ENCODE data around the gene DDX59.

DDX59 gene

DNA sequence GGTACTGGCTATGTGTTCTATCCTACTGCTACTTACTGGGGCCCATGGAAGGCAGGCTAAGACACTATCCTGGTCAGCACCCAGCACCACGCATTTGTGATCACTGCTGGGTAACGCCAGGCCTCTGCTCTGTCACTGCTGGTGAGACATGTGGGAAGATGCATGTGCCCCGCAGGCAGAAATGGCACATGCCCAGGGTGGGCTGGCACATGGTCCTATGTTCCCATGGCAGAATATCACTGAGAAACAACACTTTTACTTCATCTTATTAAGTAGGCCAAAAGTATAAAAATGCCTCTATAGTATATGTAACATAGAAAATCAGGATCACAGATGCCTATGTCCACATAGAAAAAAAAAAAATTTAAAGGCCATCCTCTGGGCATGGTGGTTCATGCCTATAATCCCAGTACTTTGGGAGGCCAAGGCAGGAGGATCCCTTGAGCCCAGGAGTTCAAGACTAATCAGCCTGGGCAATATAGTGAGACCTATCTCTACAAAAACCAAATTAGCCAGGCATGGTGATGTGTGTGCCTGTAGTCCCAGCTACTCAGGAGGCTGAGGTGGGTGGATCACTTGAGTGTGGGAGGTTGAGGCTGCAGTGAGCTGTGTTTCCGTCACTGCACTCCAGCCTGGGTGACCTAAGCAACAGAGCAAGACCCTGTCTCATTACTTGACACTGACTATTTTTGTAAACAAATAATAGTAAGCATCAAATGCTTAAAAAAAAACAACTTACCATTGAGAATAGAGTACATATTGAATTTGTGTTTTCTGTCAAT lies 11.5 kb downstream of the DDX59 start:
- ATAC-seq: no peak
- no peak for TF ChIP-seq OSR1 (CRISPR knock-in tag; IDR thresholded peaks at IDR 0.05)
- TF ChIP-seq, protein P1, sequence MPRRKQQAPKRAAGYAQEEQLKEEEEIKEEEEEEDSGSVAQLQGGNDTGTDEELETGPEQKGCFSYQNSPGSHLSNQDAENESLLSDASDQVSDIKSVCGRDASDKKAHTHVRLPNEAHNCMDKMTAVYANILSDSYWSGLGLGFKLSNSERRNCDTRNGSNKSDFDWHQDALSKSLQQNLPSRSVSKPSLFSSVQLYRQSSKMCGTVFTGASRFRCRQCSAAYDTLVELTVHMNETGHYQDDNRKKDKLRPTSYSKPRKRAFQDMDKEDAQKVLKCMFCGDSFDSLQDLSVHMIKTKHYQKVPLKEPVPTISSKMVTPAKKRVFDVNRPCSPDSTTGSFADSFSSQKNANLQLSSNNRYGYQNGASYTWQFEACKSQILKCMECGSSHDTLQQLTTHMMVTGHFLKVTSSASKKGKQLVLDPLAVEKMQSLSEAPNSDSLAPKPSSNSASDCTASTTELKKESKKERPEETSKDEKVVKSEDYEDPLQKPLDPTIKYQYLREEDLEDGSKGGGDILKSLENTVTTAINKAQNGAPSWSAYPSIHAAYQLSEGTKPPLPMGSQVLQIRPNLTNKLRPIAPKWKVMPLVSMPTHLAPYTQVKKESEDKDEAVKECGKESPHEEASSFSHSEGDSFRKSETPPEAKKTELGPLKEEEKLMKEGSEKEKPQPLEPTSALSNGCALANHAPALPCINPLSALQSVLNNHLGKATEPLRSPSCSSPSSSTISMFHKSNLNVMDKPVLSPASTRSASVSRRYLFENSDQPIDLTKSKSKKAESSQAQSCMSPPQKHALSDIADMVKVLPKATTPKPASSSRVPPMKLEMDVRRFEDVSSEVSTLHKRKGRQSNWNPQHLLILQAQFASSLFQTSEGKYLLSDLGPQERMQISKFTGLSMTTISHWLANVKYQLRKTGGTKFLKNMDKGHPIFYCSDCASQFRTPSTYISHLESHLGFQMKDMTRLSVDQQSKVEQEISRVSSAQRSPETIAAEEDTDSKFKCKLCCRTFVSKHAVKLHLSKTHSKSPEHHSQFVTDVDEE (CRISPR knock-in tag; IDR thresholded peaks at IDR 0.05): no peak
- TF ChIP-seq TCF4 (CRISPR knock-in tag; IDR thresholded peaks at IDR 0.05; ENCODE audit: borderline replicate concordance): no peak
- no peak for TF ChIP-seq ZNF8 (CRISPR knock-in tag; IDR thresholded peaks at IDR 0.05)
- no peak for TF ChIP-seq ISL1 (CRISPR knock-in tag; IDR thresholded peaks at IDR 0.05)
- TF ChIP-seq RARB (CRISPR knock-in tag; IDR thresholded peaks at IDR 0.05): no peak
- TF ChIP-seq, protein P2, sequence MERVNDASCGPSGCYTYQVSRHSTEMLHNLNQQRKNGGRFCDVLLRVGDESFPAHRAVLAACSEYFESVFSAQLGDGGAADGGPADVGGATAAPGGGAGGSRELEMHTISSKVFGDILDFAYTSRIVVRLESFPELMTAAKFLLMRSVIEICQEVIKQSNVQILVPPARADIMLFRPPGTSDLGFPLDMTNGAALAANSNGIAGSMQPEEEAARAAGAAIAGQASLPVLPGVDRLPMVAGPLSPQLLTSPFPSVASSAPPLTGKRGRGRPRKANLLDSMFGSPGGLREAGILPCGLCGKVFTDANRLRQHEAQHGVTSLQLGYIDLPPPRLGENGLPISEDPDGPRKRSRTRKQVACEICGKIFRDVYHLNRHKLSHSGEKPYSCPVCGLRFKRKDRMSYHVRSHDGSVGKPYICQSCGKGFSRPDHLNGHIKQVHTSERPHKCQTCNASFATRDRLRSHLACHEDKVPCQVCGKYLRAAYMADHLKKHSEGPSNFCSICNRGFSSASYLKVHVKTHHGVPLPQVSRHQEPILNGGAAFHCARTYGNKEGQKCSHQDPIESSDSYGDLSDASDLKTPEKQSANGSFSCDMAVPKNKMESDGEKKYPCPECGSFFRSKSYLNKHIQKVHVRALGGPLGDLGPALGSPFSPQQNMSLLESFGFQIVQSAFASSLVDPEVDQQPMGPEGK (CRISPR knock-in tag; IDR thresholded peaks at IDR 0.05; ENCODE audit: borderline replicate concordance): no peak
- TF ChIP-seq GLIS3 (CRISPR knock-in tag; IDR thresholded peaks at IDR 0.05): no peak
- no peak for TF ChIP-seq ZNF565 (CRISPR knock-in tag; conservative IDR thresholded peaks at IDR 0.05; ENCODE audit: low read depth)
- no peak for TF ChIP-seq ESRRG (CRISPR knock-in tag; IDR thresholded peaks at IDR 0.05)
- no peak for TF ChIP-seq ARNTL (CRISPR knock-in tag; IDR thresholded peaks at IDR 0.05; ENCODE audit: borderline replicate concordance, low read depth)
- TF ChIP-seq, protein P3, sequence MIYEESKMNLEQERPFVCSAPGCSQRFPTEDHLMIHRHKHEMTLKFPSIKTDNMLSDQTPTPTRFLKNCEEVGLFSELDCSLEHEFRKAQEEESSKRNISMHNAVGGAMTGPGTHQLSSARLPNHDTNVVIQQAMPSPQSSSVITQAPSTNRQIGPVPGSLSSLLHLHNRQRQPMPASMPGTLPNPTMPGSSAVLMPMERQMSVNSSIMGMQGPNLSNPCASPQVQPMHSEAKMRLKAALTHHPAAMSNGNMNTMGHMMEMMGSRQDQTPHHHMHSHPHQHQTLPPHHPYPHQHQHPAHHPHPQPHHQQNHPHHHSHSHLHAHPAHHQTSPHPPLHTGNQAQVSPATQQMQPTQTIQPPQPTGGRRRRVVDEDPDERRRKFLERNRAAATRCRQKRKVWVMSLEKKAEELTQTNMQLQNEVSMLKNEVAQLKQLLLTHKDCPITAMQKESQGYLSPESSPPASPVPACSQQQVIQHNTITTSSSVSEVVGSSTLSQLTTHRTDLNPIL (CRISPR knock-in tag; IDR thresholded peaks at IDR 0.05; ENCODE audit: low read depth): no peak
- no peak for TF ChIP-seq ZFP30 (CRISPR knock-in tag; IDR thresholded peaks at IDR 0.05)
- TF ChIP-seq CSDC2 (CRISPR knock-in tag; IDR thresholded peaks at IDR 0.05): no peak
- TF ChIP-seq ZFP3 (CRISPR knock-in tag; IDR thresholded peaks at IDR 0.05): no peak
- no peak for TF ChIP-seq TOX (CRISPR knock-in tag; IDR thresholded peaks at IDR 0.05; ENCODE audit: borderline replicate concordance)
- TF ChIP-seq, protein P4, sequence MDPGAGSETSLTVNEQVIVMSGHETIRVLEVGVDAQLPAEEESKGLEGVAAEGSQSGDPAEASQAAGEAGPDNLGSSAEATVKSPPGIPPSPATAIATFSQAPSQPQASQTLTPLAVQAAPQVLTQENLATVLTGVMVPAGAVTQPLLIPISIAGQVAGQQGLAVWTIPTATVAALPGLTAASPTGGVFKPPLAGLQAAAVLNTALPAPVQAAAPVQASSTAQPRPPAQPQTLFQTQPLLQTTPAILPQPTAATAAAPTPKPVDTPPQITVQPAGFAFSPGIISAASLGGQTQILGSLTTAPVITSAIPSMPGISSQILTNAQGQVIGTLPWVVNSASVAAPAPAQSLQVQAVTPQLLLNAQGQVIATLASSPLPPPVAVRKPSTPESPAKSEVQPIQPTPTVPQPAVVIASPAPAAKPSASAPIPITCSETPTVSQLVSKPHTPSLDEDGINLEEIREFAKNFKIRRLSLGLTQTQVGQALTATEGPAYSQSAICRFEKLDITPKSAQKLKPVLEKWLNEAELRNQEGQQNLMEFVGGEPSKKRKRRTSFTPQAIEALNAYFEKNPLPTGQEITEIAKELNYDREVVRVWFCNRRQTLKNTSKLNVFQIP (CRISPR knock-in tag; IDR thresholded peaks at IDR 0.05; ENCODE audit: borderline replicate concordance, low read depth): no peak
- no peak for TF ChIP-seq ZC3H10 (CRISPR knock-in tag; IDR thresholded peaks at IDR 0.05)
- TF ChIP-seq, protein P5, sequence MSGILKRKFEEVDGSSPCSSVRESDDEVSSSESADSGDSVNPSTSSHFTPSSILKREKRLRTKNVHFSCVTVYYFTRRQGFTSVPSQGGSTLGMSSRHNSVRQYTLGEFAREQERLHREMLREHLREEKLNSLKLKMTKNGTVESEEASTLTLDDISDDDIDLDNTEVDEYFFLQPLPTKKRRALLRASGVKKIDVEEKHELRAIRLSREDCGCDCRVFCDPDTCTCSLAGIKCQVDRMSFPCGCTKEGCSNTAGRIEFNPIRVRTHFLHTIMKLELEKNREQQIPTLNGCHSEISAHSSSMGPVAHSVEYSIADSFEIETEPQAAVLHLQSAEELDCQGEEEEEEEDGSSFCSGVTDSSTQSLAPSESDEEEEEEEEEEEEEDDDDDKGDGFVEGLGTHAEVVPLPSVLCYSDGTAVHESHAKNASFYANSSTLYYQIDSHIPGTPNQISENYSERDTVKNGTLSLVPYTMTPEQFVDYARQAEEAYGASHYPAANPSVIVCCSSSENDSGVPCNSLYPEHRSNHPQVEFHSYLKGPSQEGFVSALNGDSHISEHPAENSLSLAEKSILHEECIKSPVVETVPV (CRISPR knock-in tag; IDR thresholded peaks at IDR 0.05): no peak
- no peak for TF ChIP-seq BACH2 (CRISPR knock-in tag; IDR thresholded peaks at IDR 0.05; ENCODE audit: borderline replicate concordance)

DNA sequence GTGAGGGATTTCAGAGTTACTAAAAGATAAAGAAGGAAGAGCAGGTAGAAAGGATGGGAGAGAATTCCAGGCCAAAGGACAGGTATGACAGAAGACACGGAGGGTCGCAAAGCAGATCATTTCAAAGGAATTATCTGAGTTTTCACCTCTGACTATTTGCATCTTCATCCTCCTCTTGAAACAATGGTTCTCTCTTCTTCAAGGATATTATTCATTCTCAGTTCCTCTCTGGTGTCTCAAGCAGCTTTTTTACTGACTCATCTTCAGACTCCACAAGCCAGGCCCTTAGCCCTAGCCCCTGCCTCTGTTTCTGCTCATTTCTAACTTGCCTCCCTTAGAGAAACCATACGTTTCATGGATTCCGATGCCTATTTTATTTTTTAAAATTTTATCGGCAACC lies 15.0 kb downstream of the DDX59 start:
- ATAC-seq: no peak
- no peak for TF ChIP-seq ZC3H10 (CRISPR knock-in tag; IDR thresholded peaks at IDR 0.05)

DNA sequence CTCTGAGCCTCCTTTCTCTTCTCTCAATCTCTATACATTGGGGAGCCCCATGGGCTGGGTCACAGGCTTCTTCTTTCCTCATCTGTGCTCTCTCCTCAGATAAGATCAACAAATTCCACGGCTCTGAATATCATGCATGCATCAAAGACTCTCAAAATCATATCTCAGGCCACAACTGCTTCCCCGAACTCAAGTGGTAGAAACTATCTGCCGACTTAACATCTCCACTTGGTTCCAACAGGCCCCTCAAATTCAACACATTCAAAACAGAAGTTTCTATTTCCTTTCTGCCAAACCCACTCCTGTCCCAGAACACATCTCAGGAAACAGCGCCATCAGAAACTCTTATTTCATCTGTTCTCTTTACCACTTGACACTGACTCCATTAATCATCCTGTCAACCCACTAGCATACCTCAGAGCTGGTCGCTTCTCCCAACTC lies 16.7 kb downstream of the DDX59 start:
- TF ChIP-seq ESRRG (CRISPR knock-in tag; IDR thresholded peaks at IDR 0.05) (no peak), ZFP30 (CRISPR knock-in tag; IDR thresholded peaks at IDR 0.05) (no peak)
- ATAC-seq: no peak
